CD4-positive, alpha-beta T cell treated with Interferon alpha-2 for 1 hour (primary cell): ENCODE results near the gene SYCE1.

ENCODE experiments used
- DNase-seq, 2 donors: peaks; one replicate each; pipeline ENCODE4 v3.0.0-alpha.2; 2020 to 2022

SYCE1 gene

DNA sequence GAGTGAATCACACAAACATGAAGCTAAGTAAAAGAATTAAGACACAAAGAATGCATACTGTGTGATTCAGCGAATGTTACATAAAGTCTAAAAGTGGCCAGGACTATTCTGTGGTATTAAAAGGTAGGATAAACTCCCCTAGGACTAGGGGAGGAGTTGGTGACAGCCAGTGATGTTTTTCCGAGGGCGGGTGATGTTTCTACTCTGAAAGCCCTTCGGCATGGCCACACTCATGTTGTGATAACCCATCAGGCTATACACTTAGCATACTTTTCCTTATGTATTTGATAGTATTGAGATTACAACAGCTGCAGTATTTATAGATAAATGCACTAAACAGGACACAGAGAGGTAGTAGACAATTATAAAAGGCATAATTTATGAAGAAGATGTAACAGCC, 54.0 kb downstream of the SYCE1 start:
- no peak for DNase-seq

DNA sequence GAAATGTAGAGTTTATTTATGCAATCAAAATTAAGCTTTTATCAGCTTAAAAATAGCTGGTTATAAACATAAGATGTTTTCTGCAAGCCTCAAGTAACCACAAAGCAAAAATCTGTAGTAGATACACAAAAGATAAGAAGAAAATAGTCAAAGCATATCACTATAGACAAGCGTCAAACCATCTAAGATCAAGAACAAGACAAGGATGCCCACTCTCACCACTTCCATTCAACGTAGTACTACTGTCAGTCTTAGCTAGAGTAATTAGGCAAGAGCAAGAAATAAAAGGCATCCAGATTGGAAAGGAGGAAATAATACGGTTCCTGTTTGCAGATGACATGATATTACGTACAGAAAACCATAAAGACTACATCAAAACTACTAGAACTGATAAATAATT, 55.7 kb downstream of the SYCE1 start:
- DNase-seq: no peak
